BJ (cell line): ENCODE data around the gene KCND2. TPM values are rescaled to one million over a fixed set of nuclear protein-coding genes. Genes with fewer than 3 reads are reported as not detected.

ENCODE experiments used
- CTCF ChIA-PET: fragments of 350-600 bp; formaldehyde crosslinking; extraction: SDS; loops from one replicate; lab custom pipeline; 2021; ENCODE audit warnings: antibody characterized with exemption, inconsistent platforms; lab: Yijun Ruan, JAX
- POLR2A ChIA-PET: fragments of 300-600 bp; sonication (Branson Sonifier 250); formaldehyde crosslinking; extraction: SDS; loops from one replicate; lab custom pipeline; 2021; ENCODE audit warnings: antibody characterized with exemption; lab: Charles Lee
- DNase-seq: peaks from one replicate; pipeline ENCODE4 v3.0.0-alpha.2; 2011; ENCODE audit warnings: low read depth
- H3K27me3 ChIP-seq: 2 replicates; pipeline ENCODE4 v1.6.0; 2011; ENCODE audit warnings: low read length; ENCODE audit not compliant: control insufficient read depth, insufficient read depth
- H3K36me3 ChIP-seq: 2 replicates; pipeline ENCODE4 v1.5.1; 2011; ENCODE audit warnings: low read length; ENCODE audit not compliant: control insufficient read depth, insufficient read depth
- H3K4me3 ChIP-seq: 2 replicates; pipeline ENCODE4 v1.5.1; 2011; ENCODE audit warnings: low read depth, mild to moderate bottlenecking, control low read depth, low read length
- CTCF ChIP-seq: IDR thresholded peaks from 2 replicates; pipeline ENCODE4 v1.5.1; 2011; ENCODE audit warnings: low read depth, mild to moderate bottlenecking, control low read depth, inconsistent platforms, low read length, moderate library complexity; ENCODE audit not compliant: insufficient read depth
- polyA plus RNA-seq: library from polyadenylated mRNA; depleted of rRNA; stranded (reverse); fragments of >200 nt; gene quantifications from 2 replicates; pipeline ENCODE4 v1.2.3, GENCODE V29; 2011

The KCND2 gene
- polyA plus RNA-seq, 1 experiment, result not detected

DNA sequence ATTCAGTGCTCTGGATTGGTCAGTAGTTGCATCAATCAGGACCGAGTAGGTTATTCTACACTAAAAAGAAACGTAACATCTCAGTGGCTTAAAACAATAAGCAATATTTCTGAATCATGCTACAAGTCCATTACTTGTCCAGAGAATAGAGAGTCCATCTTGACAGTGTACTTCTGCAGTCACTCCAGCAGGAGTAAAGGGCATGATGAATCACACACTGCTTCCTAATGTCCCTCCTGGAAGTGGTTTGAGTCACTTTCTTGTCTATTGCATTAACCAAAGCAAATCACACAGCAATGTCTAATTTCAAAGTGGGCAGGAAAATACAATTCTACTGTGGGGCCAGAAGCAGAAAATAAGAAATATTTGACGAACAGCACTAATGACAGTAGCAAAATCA is 460.2 kb downstream of the KCND2 start:
- no peak for DNase-seq
- no peak overlapping the region for H3K4me3 ChIP-seq
- CTCF ChIA-PET, result interaction anchor here (1.1 kb wide), 1 partner anchor 8 kb away, joined by 3 read pairs; no protein-coding TSS in a partner anchor
- POLR2A ChIA-PET, result no interaction called here
- TF ChIP-seq CTCF, result no peak
- H3K36me3 ChIP-seq, result no peaks in the 10 kb centered on the region
- H3K27me3 ChIP-seq, result no peaks in the 10 kb centered on the region

- ChIA-PET POLR2A (no interaction called here), CTCF (interaction anchor here (1.1 kb wide), 1 partner anchor 8 kb away, joined by 3 read pairs; no protein-coding TSS in a partner anchor)
- Histone ChIP-seq H3K36me3 (no peaks in the 10 kb centered on the region), H3K27me3 (no peaks in the 10 kb centered on the region), H3K4me3 (no peak overlapping the region)
- TF ChIP-seq CTCF, result no peak
- DNase-seq, result no peak
Observed at GRCh38 chr7:120733835-120734234, 460.9 kb downstream of the KCND2 start.

- Histone ChIP-seq H3K4me3 (no peak overlapping the region), H3K27me3 (no peaks in the 10 kb centered on the region), H3K36me3 (no peaks in the 10 kb centered on the region)
- ChIA-PET CTCF (no interaction called here), POLR2A (no interaction called here)
- no peak for TF ChIP-seq CTCF
- DNase-seq, result no peak
Observed at GRCh38 chr7:120735791-120736190, 462.8 kb downstream of the KCND2 start.

- DNase-seq, result no peak
- ChIA-PET POLR2A (no interaction called here), CTCF (interaction anchor here (1.5 kb wide), 1 partner anchor 21 kb away, joined by 3 read pairs; no protein-coding TSS in a partner anchor)
- Histone ChIP-seq H3K4me3 (no peak overlapping the region), H3K27me3 (no peaks in the 10 kb centered on the region), H3K36me3 (no peaks in the 10 kb centered on the region)
- TF ChIP-seq CTCF, result no peak
Observed at GRCh38 chr7:120738816-120739215, 465.8 kb downstream of the KCND2 start.

- H3K36me3 ChIP-seq, result no peaks in the 10 kb centered on the region
- POLR2A ChIA-PET, result no interaction called here
- TF ChIP-seq CTCF, result no peak
- CTCF ChIA-PET, result no interaction called here
- H3K27me3 ChIP-seq, result no peaks in the 10 kb centered on the region
- DNase-seq, result no peak
- no peak overlapping the region for H3K4me3 ChIP-seq
Observed at GRCh38 chr7:120740348-120740747, 467.4 kb downstream of the KCND2 start.
